Coronary artery (tissue), 2 donors: Measurements from ENCODE around the gene CORO1A.
"Not testable (repeated sequence)": the region's sequence is repeated elsewhere in the genome, so short reads cannot be mapped to it uniquely, and the experiment has no call there.

Experiments
- DNase-seq: peaks from one replicate; pipeline ENCODE4 v3.0.0-alpha.2; 2017; ENCODE audit warnings: low spot score
- H3K27ac ChIP-seq, 2 donors: fragments of 200-600 bp; sonication (generic); one replicate each; pipeline ENCODE4 v1.5.1; 2016 to 2019
- H3K4me3 ChIP-seq: fragments of 200-600 bp; sonication (generic); 2 replicates; pipeline ENCODE4 v1.5.1; 2016; ENCODE audit warnings: mild to moderate bottlenecking, moderate library complexity
- TF ChIP-seq, protein P1 (sequence below): fragments of 200-600 bp; sonication (generic); IDR thresholded peaks from one replicate; pipeline ENCODE4 v1.5.1; 2019; ENCODE audit warnings: antibody characterized with exemption

Gene CORO1A

DNA sequence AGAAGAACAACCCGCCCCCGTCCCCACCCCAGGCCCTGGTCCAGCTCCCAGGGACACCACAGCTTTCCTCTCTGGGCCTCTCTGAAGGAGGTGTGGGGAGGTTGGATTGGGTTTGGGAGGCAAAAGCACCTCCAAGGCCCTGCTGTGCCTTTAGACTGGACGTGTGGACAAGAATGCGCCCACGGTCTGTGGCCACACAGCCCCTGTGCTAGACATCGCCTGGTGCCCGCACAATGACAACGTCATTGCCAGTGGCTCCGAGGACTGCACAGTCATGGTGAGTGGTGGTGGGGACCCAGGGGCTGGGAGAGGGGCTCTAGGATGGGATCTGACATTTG lies 3.0 kb downstream of the CORO1A start:
- TF ChIP-seq, protein P1, sequence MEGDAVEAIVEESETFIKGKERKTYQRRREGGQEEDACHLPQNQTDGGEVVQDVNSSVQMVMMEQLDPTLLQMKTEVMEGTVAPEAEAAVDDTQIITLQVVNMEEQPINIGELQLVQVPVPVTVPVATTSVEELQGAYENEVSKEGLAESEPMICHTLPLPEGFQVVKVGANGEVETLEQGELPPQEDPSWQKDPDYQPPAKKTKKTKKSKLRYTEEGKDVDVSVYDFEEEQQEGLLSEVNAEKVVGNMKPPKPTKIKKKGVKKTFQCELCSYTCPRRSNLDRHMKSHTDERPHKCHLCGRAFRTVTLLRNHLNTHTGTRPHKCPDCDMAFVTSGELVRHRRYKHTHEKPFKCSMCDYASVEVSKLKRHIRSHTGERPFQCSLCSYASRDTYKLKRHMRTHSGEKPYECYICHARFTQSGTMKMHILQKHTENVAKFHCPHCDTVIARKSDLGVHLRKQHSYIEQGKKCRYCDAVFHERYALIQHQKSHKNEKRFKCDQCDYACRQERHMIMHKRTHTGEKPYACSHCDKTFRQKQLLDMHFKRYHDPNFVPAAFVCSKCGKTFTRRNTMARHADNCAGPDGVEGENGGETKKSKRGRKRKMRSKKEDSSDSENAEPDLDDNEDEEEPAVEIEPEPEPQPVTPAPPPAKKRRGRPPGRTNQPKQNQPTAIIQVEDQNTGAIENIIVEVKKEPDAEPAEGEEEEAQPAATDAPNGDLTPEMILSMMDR: no peak
- no peak for DNase-seq
- H3K4me3 ChIP-seq: peak overlapping the region; percentile 72
- H3K27ac ChIP-seq: peak overlapping the region in 1 of 2 donors; percentile 89

- peak overlapping the region; percentile 72 for H3K4me3 ChIP-seq
- peak overlapping the region in 1 of 2 donors; percentile 89 for H3K27ac ChIP-seq
- TF ChIP-seq, protein P1: no peak
- DNase-seq: peak; percentile 75
These were observed 3.6 kb downstream of the CORO1A start for GRCh38 chr16:30186782-30187555.

- Histone ChIP-seq H3K27ac (no peak overlapping the region), H3K4me3 (peak overlapping the region; percentile 72)
- DNase-seq: no peak
- TF ChIP-seq, protein P1: no peak
These were observed 4.1 kb downstream of the CORO1A start for GRCh38 chr16:30187556-30187865.

- no peak for DNase-seq
- TF ChIP-seq, protein P1: no peak
- no peak overlapping the region for H3K4me3 ChIP-seq
- H3K27ac ChIP-seq: no peak overlapping the region
These were observed 4.7 kb downstream of the CORO1A start for GRCh38 chr16:30187971-30188561.

GRCh38 chr16:30191158-30191557 lies 7.8 kb downstream of the CORO1A start:
- not testable (repeated sequence) for DNase-seq, H3K4me3 ChIP-seq, H3K27ac ChIP-seq

- not testable (repeated sequence) for DNase-seq, H3K4me3 ChIP-seq, H3K27ac ChIP-seq
These were observed 9.7 kb downstream of the CORO1A start for GRCh38 chr16:30193098-30193497.

- Histone ChIP-seq H3K4me3 (peak within 1 kb of the TSS; percentile 72), H3K27ac (peak within 1 kb of the TSS in 1 of 2 donors; percentile 75)
- DNase-seq: not testable (repeated sequence)
These were observed 10.2 kb downstream of the CORO1A start, which contains the start of the genes BOLA2B and SLX1A for GRCh38 chr16:30193615-30194014. BOLA2B (minus strand) TSS chr16:30193666; CDS start chr16:30193595, 71 bp downstream. SLX1A (plus strand) TSS chr16:30193875; CDS start chr16:30194085, 210 bp downstream.

DNA sequence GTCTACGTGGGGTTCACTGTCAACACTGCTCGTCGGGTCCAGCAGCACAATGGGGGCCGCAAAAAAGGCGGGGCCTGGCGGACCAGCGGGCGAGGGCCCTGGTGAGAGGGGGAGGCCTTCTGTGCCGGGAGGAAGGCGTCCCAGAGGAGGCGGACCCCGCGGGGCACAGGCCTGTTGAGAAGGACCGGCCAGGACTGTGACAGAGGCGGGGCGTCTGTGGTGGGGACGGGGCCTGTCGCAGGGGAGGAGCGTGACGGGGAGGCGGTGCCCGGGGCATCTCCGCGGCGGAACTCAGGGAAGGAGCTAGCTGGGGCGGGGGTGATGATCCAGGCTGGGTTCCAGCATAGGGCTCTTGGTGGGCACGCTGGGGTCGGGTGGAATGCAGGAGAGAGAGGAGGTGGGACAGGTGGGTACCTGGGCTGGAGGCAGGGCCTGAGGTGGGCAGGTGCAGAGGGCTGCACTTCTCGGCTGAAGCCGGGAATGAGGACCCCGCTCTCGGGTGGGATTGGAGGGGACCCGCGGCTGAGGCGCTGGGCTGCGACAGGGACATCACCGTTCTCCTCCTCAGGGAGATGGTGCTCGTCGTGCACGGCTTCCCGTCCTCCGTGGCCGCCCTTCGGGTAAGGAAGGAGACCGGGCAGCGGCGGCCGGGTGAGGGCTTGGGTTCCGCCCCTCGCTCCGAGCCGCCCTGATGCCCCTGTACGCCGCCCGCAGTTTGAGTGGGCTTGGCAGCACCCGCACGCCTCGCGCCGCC lies 10.9 kb downstream of the CORO1A start:
- not testable (repeated sequence) for DNase-seq
- Histone ChIP-seq H3K4me3 (peak overlapping the region; percentile 72), H3K27ac (peak overlapping the region in 1 of 2 donors; percentile 75)

GRCh38 chr16:30197001-30197400 lies 13.6 kb downstream of the CORO1A start:
- not testable (repeated sequence) for H3K27ac ChIP-seq, H3K4me3 ChIP-seq, DNase-seq

DNA sequence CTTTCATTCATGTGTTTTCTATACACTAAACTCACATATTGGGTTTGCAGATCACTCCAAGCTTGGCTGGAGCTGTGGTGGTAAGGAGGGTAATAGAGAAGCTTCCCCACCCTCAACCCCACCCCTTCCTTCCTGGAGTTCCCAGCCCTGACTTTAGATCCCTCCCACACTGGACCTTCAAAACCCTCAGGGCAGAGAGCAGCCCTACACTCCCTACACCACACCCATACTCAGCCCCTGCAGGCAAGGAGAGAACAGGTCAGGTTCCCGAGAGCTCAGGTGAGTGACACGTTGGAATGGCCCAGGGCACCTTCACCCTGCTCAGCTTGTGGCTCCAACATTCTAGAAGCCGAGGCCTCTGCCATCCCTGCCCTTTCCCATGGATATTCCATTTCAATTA lies 15.6 kb downstream of the CORO1A start, which contains the start of gene SULT1A3:
Gene SULT1A3 (plus strand): TSS at position 207 of the 400 bp plus-strand sequence. CDS start 1,474 bp downstream, outside the sequence.
- H3K4me3 ChIP-seq, DNase-seq, H3K27ac ChIP-seq: not testable (repeated sequence)

DNA sequence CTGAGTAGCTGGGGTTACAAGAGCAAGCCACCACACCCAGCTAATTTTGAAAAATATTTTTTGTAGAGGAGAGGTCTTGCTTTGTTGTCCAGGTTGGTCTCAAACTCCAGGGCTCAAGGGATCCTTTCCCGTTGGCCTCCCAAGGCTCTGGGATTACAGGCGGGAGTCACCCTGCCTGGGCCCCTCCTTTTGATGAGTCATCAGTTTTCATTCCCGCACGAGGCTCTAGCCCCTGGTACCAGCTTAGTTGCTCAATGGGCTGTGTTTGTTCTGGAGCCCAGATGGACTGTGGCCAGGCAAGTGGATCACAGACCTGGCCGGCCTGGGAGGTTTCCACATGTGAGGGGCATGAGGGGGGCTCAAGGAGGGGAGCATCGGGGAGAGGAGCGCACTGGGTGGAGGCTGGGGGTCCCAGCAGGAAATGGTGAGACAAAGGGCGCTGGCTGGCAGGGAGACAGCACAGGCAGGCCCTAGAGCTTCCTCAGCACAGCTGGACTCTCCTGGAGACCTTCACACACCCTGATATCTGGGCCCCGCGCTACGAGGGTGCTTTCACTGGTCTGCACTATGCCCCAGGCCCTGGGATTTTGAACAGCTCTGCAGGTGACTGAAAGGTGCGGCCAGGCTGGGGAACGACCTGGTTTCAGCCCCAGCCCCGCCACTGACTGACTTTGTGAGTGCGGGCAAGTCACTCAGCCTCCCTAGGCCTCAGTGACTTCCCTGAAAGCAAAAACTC lies 16.4 kb downstream of the CORO1A start:
- not testable (repeated sequence) for H3K4me3 ChIP-seq, DNase-seq, H3K27ac ChIP-seq

DNA sequence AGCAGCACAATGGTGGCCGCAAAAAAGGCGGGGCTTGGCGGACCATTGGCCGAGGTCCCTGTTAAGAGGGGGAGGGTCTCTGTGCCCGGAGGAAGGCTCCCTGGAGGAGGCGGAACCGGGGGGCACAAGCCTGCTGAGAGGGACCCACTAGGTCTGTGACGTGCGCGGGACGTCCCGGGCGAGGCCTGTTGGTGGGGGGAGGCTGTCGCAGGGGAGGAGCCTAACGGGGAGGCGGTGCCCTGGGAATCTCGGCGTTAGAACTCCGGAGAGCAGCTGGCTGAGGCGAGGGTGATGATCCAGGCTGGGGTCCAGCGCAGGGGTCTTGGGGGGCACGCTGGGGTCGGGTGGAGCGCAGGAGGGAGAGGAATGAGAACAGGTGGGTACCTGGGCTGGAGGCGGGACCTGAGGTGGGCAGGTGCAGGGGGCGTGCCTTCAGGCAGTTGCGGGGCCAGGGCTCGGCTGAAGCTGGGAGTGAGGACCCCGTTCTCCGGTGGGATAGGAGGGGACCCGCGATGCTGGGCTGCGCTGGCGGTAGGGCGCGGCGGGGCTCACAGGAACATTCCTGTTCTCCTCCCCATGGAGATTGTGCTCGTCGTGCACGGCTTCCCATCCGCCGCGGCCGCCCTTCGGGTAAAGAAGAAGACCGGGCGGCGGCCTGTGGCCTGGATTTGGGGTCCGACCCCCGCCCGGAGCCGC lies 22.3 kb downstream of the CORO1A start:
- DNase-seq, H3K27ac ChIP-seq: not testable (repeated sequence)
- H3K4me3 ChIP-seq: peak overlapping the region; percentile 76

- H3K4me3 ChIP-seq: peak overlapping the region; percentile 76
- not testable (repeated sequence) for DNase-seq, H3K27ac ChIP-seq
These were observed 22.9 kb downstream of the CORO1A start for GRCh38 chr16:30206252-30206651.
